Caco-2 (cell line): ENCODE measurements around the gene IL10RB. TPM values are rescaled to one million over a fixed set of nuclear protein-coding genes. Genes with fewer than 3 reads are reported as not detected.
"Not testable (repeated sequence)": the region's sequence is repeated elsewhere in the genome, so short reads cannot be mapped to it uniquely, and the experiment has no call there.

Source experiments
- BruUV-seq: library from RNA; stranded (reverse); fragments of 400-500 nt; replicated peaks from 2 replicates; lab custom pipeline; 2021; lab: Mats Ljungman, UMichigan
- CTCF ChIA-PET: fragments of 300-600 bp; sonication (Branson Sonifier 250); formaldehyde crosslinking; loops from one replicate; lab custom pipeline; 2022; ENCODE audit warnings: antibody characterized with exemption; lab: Charles Lee
- POLR2A ChIA-PET: fragments of 300-600 bp; sonication (Branson Sonifier 250); formaldehyde crosslinking; loops from one replicate; lab custom pipeline; 2022; ENCODE audit warnings: antibody characterized with exemption; lab: Charles Lee
- DNase-seq, 2 experiments: peaks; one replicate each; pipeline versions ENCODE4 v3.0.0 to v3.0.0-alpha.2; 2020 to 2022
- H3K27me3 ChIP-seq: replicated peaks from 2 replicates; pipeline ENCODE4 v1.6.0; 2011; ENCODE audit warnings: low read length; ENCODE audit not compliant: control insufficient read depth, insufficient read depth
- H3K36me3 ChIP-seq: 2 replicates; pipeline ENCODE4 v1.5.1; 2011; ENCODE audit warnings: low read length; ENCODE audit not compliant: control insufficient read depth, insufficient read depth
- H3K4me1 ChIP-seq: fragments of 250-450 bp; sonication (Bioruptor Pico); 2 replicates; pipeline ENCODE4 v1.5.1; 2020; ENCODE audit warnings: mild to moderate bottlenecking
- H3K4me3 ChIP-seq: 2 replicates; pipeline ENCODE4 v1.5.1; 2011; ENCODE audit warnings: low read depth, mild to moderate bottlenecking, control low read depth, low read length
- H3K9me3 ChIP-seq: fragments of 250-450 bp; sonication (Bioruptor Pico); 2 replicates; pipeline ENCODE4 v1.5.1; 2020; ENCODE audit warnings: mild to moderate bottlenecking, moderate library complexity
- H3K27ac Mint-ChIP-seq: one replicate; pipeline ENCODE4 v1.8.0; 2022; ENCODE audit warnings: mixed read lengths; ENCODE audit not compliant: unreplicated experiment
- H3K27me3 Mint-ChIP-seq: one replicate; pipeline ENCODE4 v1.8.0; 2022; ENCODE audit warnings: mixed read lengths; ENCODE audit not compliant: insufficient read depth, unreplicated experiment
- H3K36me3 Mint-ChIP-seq: one replicate; pipeline ENCODE4 v1.8.0; 2022; ENCODE audit warnings: mild to moderate bottlenecking, mixed read lengths; ENCODE audit not compliant: insufficient read depth, unreplicated experiment
- H3K4me1 Mint-ChIP-seq: one replicate; pipeline ENCODE4 v1.8.0; 2022; ENCODE audit warnings: low read depth, mixed read lengths; ENCODE audit not compliant: unreplicated experiment
- H3K4me3 Mint-ChIP-seq: one replicate; pipeline ENCODE4 v1.8.0; 2022; ENCODE audit warnings: mild to moderate bottlenecking, moderate library complexity, mixed read lengths; ENCODE audit not compliant: unreplicated experiment
- H3K9me3 Mint-ChIP-seq: one replicate; pipeline ENCODE4 v1.8.0; 2022; ENCODE audit warnings: mixed read lengths; ENCODE audit not compliant: unreplicated experiment
- CTCF ChIP-seq, 2 experiments: fragments of 200-600 bp in 1 of 2; IDR thresholded peaks; 1 replicate in 1 of 2; 2 replicates in 1 of 2; pipeline versions ENCODE4 v1.5.1 to v1.8.0; 2011 to 2022; ENCODE audit warnings: antibody characterized with exemption in 1 of 2, control low read depth in 1 of 2, inconsistent platforms in 1 of 2, low read depth in 1 of 2, low read length in 1 of 2, mild to moderate bottlenecking in 1 of 2, moderate library complexity in 1 of 2; ENCODE audit not compliant: insufficient read depth in 1 of 2, severe bottlenecking in 1 of 2, unreplicated experiment in 1 of 2
- intact Hi-C: fragments of 100-400 bp; cut with micrococcal nuclease; formaldehyde crosslinking; loops from one replicate; pipeline ENCODE4 v1.10.0; 2022; ENCODE audit not compliant: unreplicated experiment
- total RNA-seq: library from RNA; stranded (reverse); gene quantifications from 2 replicates; pipeline ENCODE4 v1.2.3, GENCODE V29; 2022

Gene IL10RB
- total RNA-seq, 1 experiment from 2014 or later = 13.1 TPM

GRCh38 chr21:33317786-33318486 is 51.8 kb downstream of the IL10RB start:
- BruUV-seq = no TSS peak
- Histone ChIP-seq H3K9me3 (no peaks in the 10 kb centered on the region; the same call in 1 of the 2 replicates), H3K27me3 (no peaks in the 10 kb centered on the region; the same call in 1 of the 2 replicates), H3K4me1 (no peaks in the 10 kb centered on the region), H3K4me3 (no peak overlapping the region), H3K36me3 (no peaks in the 10 kb centered on the region)
- H3K36me3 Mint-ChIP-seq = no peaks in the 10 kb centered on the region
- H3K4me1 Mint-ChIP-seq = no peaks in the 10 kb centered on the region
- intact Hi-C loops = no loop called here
- peaks cover 14% of the 10 kb centered on the region for H3K27me3 Mint-ChIP-seq
- no peak overlapping the region for H3K27ac Mint-ChIP-seq
- no peak overlapping the region for H3K4me3 Mint-ChIP-seq
- TF ChIP-seq CTCF (IDR thresholded peaks at IDR 0.05; ENCODE audit: insufficient read depth in 1 of 2, low read depth in 1 of 2, low read length in 1 of 2, severe bottlenecking in 1 of 2, unreplicated experiment in 1 of 2) = no peak
- DNase-seq = no peak
- ChIA-PET POLR2A (no interaction called here), CTCF (no interaction called here)
- no peaks in the 10 kb centered on the region for H3K9me3 Mint-ChIP-seq

- H3K27ac Mint-ChIP-seq, BruUV-seq, H3K4me1 Mint-ChIP-seq, H3K27me3 Mint-ChIP-seq, H3K9me3 Mint-ChIP-seq, DNase-seq, CTCF ChIA-PET, POLR2A ChIA-PET, H3K27me3 ChIP-seq, H3K36me3 ChIP-seq, H3K4me3 ChIP-seq, H3K4me1 ChIP-seq, H3K4me3 Mint-ChIP-seq, H3K9me3 ChIP-seq, H3K36me3 Mint-ChIP-seq: not testable (repeated sequence)
- intact Hi-C loops = loop anchor here (10.0 kb wide), 1 partner anchor 56 kb away; the partner anchor contains the start of gene IL10RB
Measured at GRCh38 chr21:33321005-33321404, 54.8 kb downstream of the IL10RB start.

GRCh38 chr21:33323610-33324009 is 57.4 kb downstream of the IL10RB start:
- POLR2A ChIA-PET, H3K27me3 ChIP-seq, H3K36me3 Mint-ChIP-seq, H3K27me3 Mint-ChIP-seq, H3K9me3 ChIP-seq, H3K4me3 Mint-ChIP-seq, H3K4me1 ChIP-seq, H3K27ac Mint-ChIP-seq, BruUV-seq, H3K4me3 ChIP-seq, H3K4me1 Mint-ChIP-seq, DNase-seq, CTCF ChIA-PET, H3K9me3 Mint-ChIP-seq, H3K36me3 ChIP-seq: not testable (repeated sequence)
- intact Hi-C loops = loop anchor here (2.0 to 10.0 kb wide), 2 partner anchors 59 to 123 kb away; partner anchors contain the start of gene IL10RB
